ENCODE data around the gene AKNA.

DNA sequence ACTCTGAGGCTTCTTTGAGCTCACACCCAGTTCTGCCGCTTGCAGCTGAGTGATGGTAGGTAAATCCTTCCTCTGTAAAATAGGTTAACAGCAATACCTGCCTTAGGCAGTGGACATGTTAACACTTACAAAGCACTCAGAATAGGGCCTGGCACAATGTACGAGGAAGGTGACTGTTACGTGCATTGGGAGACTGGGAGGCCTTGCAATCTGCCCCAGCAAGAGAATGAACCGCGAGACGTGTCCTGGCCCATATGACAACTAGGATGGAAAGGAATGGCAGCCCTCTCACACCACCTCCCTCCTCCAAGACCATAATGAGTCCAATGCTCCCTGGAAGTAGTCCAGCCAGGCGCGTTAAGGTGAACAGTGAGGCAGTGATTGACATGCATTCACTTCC is 23.1 kb upstream of the AKNA start:
- TF ChIP-seq POLR2A (IDR thresholded peaks at IDR 0.05) (no peak), EP300 (IDR thresholded peaks at IDR 0.05) (no peak)
- TF ChIP-seq, protein P1, sequence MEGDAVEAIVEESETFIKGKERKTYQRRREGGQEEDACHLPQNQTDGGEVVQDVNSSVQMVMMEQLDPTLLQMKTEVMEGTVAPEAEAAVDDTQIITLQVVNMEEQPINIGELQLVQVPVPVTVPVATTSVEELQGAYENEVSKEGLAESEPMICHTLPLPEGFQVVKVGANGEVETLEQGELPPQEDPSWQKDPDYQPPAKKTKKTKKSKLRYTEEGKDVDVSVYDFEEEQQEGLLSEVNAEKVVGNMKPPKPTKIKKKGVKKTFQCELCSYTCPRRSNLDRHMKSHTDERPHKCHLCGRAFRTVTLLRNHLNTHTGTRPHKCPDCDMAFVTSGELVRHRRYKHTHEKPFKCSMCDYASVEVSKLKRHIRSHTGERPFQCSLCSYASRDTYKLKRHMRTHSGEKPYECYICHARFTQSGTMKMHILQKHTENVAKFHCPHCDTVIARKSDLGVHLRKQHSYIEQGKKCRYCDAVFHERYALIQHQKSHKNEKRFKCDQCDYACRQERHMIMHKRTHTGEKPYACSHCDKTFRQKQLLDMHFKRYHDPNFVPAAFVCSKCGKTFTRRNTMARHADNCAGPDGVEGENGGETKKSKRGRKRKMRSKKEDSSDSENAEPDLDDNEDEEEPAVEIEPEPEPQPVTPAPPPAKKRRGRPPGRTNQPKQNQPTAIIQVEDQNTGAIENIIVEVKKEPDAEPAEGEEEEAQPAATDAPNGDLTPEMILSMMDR (IDR thresholded peaks at IDR 0.05): no peak

Data from sigmoid colon (tissue), 4 donors.